K562 (cell line): ENCODE data around the gene NAT14. TPM values are rescaled to one million over a fixed set of nuclear protein-coding genes. Genes with fewer than 3 reads are reported as not detected.

ENCODE experiments used
- ARHGAP35 ChIP-seq: fragments of 450-650 bp; IDR thresholded peaks from 2 replicates; pipeline ENCODE4 v1.6.1; 2018; ENCODE audit not compliant: partially characterized antibody
- CBX8 ChIP-seq: fragments of 200-600 bp; sonication (generic); IDR thresholded peaks from 2 replicates; pipeline ENCODE4 v1.6.1; 2012; ENCODE audit warnings: borderline replicate concordance, mixed run types, low read depth, mild to moderate bottlenecking, moderate library complexity, mixed read lengths, low read length, control low read depth, inconsistent platforms; ENCODE audit not compliant: poor library complexity, severe bottlenecking; ENCODE audit errors: extremely low read depth
- CXXC5 ChIP-seq: fragments of 250-450 bp; sonication (Bioruptor Pico); IDR thresholded peaks from 2 replicates; pipeline ENCODE4 v1.8.0; 2022; ENCODE audit warnings: inconsistent platforms, mild to moderate bottlenecking, moderate library complexity
- FOSL1 ChIP-seq: fragments of 200-800 bp; sonication (Bioruptor generic); conservative IDR thresholded peaks from 2 replicates; pipeline ENCODE4 v1.6.1; 2016; ENCODE audit warnings: missing genetic modification characterization, missing compliant biosample characterization
- FOXA1 ChIP-seq: fragments of 450-650 bp; IDR thresholded peaks from 2 replicates; pipeline ENCODE4 v1.6.1; 2016; ENCODE audit warnings: mild to moderate bottlenecking, borderline replicate concordance
- GATA2 ChIP-seq: sonication (generic); formaldehyde crosslinking; IDR thresholded peaks from 2 replicates; pipeline ENCODE4 v1.4.0; 2020; ENCODE audit warnings: mild to moderate bottlenecking, missing genetic modification reagents
- HDAC1 ChIP-seq, 2 experiments: fragments of 450-650 bp; IDR thresholded peaks; 2 replicates each; pipeline ENCODE4 v1.6.1; 2016 to 2017; ENCODE audit warnings: inconsistent platforms in 1 of 2, mild to moderate bottlenecking in 1 of 2, moderate library complexity in 1 of 2
- KDM5B ChIP-seq: fragments of 200-600 bp; sonication (generic); IDR thresholded peaks from 2 replicates; pipeline ENCODE4 v1.6.1; 2012; ENCODE audit warnings: low read depth, mild to moderate bottlenecking, moderate library complexity, low read length, control low read depth, inconsistent platforms; ENCODE audit not compliant: insufficient replicate concordance
- SMAD1 ChIP-seq: fragments of 150-350 bp; IDR thresholded peaks from 2 replicates; pipeline ENCODE4 v1.6.1; 2014; ENCODE audit warnings: low read length, low read depth; ENCODE audit not compliant: partially characterized antibody
- SMARCC2 ChIP-seq: fragments of 450-650 bp; IDR thresholded peaks from 2 replicates; pipeline ENCODE4 v1.6.1; 2017; ENCODE audit warnings: antibody characterized with exemption, moderate library complexity, mild to moderate bottlenecking, low read depth
- SP2 ChIP-seq: IDR thresholded peaks from 2 replicates; pipeline ENCODE4 v1.6.1; 2011; ENCODE audit warnings: mild to moderate bottlenecking, low read depth, low read length, moderate library complexity; ENCODE audit not compliant: poor library complexity, severe bottlenecking; ENCODE audit errors: extremely low read depth
- ZBTB11 ChIP-seq, 3 experiments: fragments of 200-800 bp in 1 of 3; fragments of 250-450 bp in 1 of 3; fragments of 450-650 bp in 1 of 3; sonication (Bioruptor Pico) in 1 of 3; sonication (Bioruptor generic) in 1 of 3; formaldehyde crosslinking in 1 of 3; IDR thresholded peaks; 2 replicates each; pipeline versions ENCODE4 v1.6.1 to v1.8.0; 2016 to 2022; ENCODE audit warnings: mild to moderate bottlenecking in 2 of 3, missing genetic modification characterization in 2 of 3, missing compliant biosample characterization in 1 of 3, moderate library complexity in 1 of 3
- ZNF217 ChIP-seq: sonication (generic); formaldehyde crosslinking; IDR thresholded peaks from 2 replicates; pipeline ENCODE4 v1.8.0; 2022; ENCODE audit warnings: mild to moderate bottlenecking, missing genetic modification reagents
- ZNF280B ChIP-seq: fragments of 250-450 bp; sonication (Bioruptor Pico); IDR thresholded peaks from 2 replicates; pipeline ENCODE4 v1.5.1; 2021; ENCODE audit warnings: mild to moderate bottlenecking
- ZNF589 ChIP-seq: fragments of 200-800 bp; sonication (Bioruptor generic); IDR thresholded peaks from 2 replicates; pipeline ENCODE4 v1.6.1; 2016; ENCODE audit warnings: low read depth, missing genetic modification characterization, missing compliant biosample characterization
- ZNF644 ChIP-seq: fragments of 200-800 bp; sonication (Bioruptor generic); IDR thresholded peaks from 2 replicates; pipeline ENCODE4 v1.6.1; 2016; ENCODE audit warnings: low read depth, missing genetic modification characterization, missing compliant biosample characterization
- polyA plus RNA-seq, 8 experiments: library from polyadenylated mRNA; depleted of rRNA in 4 of 8; stranded (reverse) in 5 of 8; unstranded in 3 of 8; fragments of >200 nt; fragmentation: Nextera tagmentation in 2 of 8; fragmentation: Illumina TruSeq in 1 of 8; extraction: Ambion mirVana in 2 of 8; extraction: Trizol in 1 of 8; gene quantifications; 2 replicates each; pipeline versions ENCODE4 v1.2.1 to v1.2.3, GENCODE V29; 2011 to 2014; ENCODE audit warnings: inconsistent platforms in 1 of 8, missing spikeins in 1 of 8
- total RNA-seq, 7 experiments: library from RNA; depleted of rRNA in 6 of 7; stranded (reverse); fragments of >200 nt in 6 of 7; fragmentation: Illumina TruSeq in 2 of 7; extraction: Trizol in 2 of 7; gene quantifications; 2 replicates each; pipeline versions ENCODE4 v1.2.1 to v1.2.3, GENCODE V29; 2011 to 2021; ENCODE audit warnings: low replicate concordance in 1 of 7
- TF ChIP-seq, protein P1 (sequence below): fragments of 450-650 bp; IDR thresholded peaks from 2 replicates; pipeline ENCODE4 v1.6.1; 2016

NAT14 gene
- total and polyA plus RNA-seq, 9 of the 15 experiments (the other 6 are each of a cell fraction or from before 2014, with no cell fraction given), result 2.4 to 77.0 (median 26.7) TPM

GRCh38 chr19:55486971-55487923, 2.3 kb downstream of the NAT14 start (continued):
- TF ChIP-seq HDAC1 (IDR thresholded peaks at IDR 0.05), result 0 out of 4 replicates have a peak, but pooled peaks of 1 of the 2 experiments have one; percentile 26
- TF ChIP-seq KDM5B, result no peak
- no peak for TF ChIP-seq ZNF644 (tag)
- TF ChIP-seq FOSL1, result peak; percentile 61
- peak; percentile 8; the same call in 1 of the 2 replicates for TF ChIP-seq CXXC5
- TF ChIP-seq SMAD1, result no peak
- no peak for TF ChIP-seq ZNF217
- peak; percentile 33; the same call in 1 of the 2 replicates for TF ChIP-seq SMARCC2
- TF ChIP-seq FOXA1, result no peak
- TF ChIP-seq SP2, result no peak
- TF ChIP-seq ZNF280B (CRISPR knock-in tag), result no peak
- no peak for TF ChIP-seq GATA2 (CRISPR knock-in tag)
- TF ChIP-seq ZNF589 (CRISPR knock-in tag), result no peak
- TF ChIP-seq, protein P1, sequence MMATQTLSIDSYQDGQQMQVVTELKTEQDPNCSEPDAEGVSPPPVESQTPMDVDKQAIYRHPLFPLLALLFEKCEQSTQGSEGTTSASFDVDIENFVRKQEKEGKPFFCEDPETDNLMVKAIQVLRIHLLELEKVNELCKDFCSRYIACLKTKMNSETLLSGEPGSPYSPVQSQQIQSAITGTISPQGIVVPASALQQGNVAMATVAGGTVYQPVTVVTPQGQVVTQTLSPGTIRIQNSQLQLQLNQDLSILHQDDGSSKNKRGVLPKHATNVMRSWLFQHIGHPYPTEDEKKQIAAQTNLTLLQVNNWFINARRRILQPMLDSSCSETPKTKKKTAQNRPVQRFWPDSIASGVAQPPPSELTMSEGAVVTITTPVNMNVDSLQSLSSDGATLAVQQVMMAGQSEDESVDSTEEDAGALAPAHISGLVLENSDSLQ, result peak; percentile 26
- TF ChIP-seq ARHGAP35, result no peak
- TF ChIP-seq CBX8, result no peak
- no peak for TF ChIP-seq ZBTB11 (CRISPR knock-in tag; IDR thresholded peaks at IDR 0.05)
